OCI-LY7 (cell line): ENCODE data around the gene MRPL2. TPM values are rescaled to one million over a fixed set of nuclear protein-coding genes. Genes with fewer than 3 reads are reported as not detected.

Source experiments
- BruUV-seq: library from RNA; stranded (reverse); fragments of 400-500 nt; replicated peaks from 2 replicates; lab custom pipeline; 2021; lab: Mats Ljungman, UMichigan
- CTCF ChIA-PET: fragments of 300-600 bp; sonication (Branson Sonifier 250); formaldehyde crosslinking; loops from one replicate; lab custom pipeline; 2022; ENCODE audit warnings: antibody characterized with exemption; ENCODE audit not compliant: unreplicated experiment; lab: Charles Lee
- POLR2A ChIA-PET: fragments of 300-600 bp; sonication (Branson Sonifier 250); formaldehyde crosslinking; loops from one replicate; lab custom pipeline; 2022; ENCODE audit warnings: antibody characterized with exemption; lab: Charles Lee
- DNase-seq: peaks from one replicate; pipeline ENCODE4 v3.0.0-alpha.2; 2015; ENCODE audit warnings: low spot score
- H2AFZ ChIP-seq: fragments of 200-600 bp; sonication (generic), shearing (Covaris generic); 2 replicates; pipeline ENCODE4 v1.6.1; 2014; ENCODE audit warnings: mild to moderate bottlenecking, antibody characterized with exemption, low read length, moderate library complexity
- H3K27ac ChIP-seq: fragments of 200-600 bp; sonication (generic); 2 replicates; pipeline ENCODE4 v1.5.1; 2014; ENCODE audit warnings: mixed run types, low read depth, mild to moderate bottlenecking, moderate library complexity, low read length, inconsistent platforms; ENCODE audit not compliant: poor library complexity, severe bottlenecking
- H3K36me3 ChIP-seq: fragments of 200-600 bp; sonication (generic); 2 replicates; pipeline ENCODE4 v1.6.1; 2014; ENCODE audit warnings: mild to moderate bottlenecking, antibody characterized with exemption, low read length, moderate library complexity, mixed read lengths; ENCODE audit not compliant: insufficient read depth
- H3K4me1 ChIP-seq: fragments of 200-600 bp; sonication (generic); 2 replicates; pipeline ENCODE4 v1.5.1; 2014; ENCODE audit warnings: mild to moderate bottlenecking, low read length; ENCODE audit not compliant: insufficient read depth, poor library complexity, severe bottlenecking
- H3K4me2 ChIP-seq: fragments of 200-600 bp; sonication (generic); 2 replicates; pipeline ENCODE4 v1.6.1; 2014; ENCODE audit warnings: mild to moderate bottlenecking, low read length
- H3K4me3 ChIP-seq: fragments of 200-600 bp; sonication (generic); 2 replicates; pipeline ENCODE4 v1.5.1; 2014; ENCODE audit warnings: mild to moderate bottlenecking, low read depth, low read length; ENCODE audit not compliant: poor library complexity, severe bottlenecking
- H3K79me2 ChIP-seq: fragments of 200-600 bp; sonication (generic); 2 replicates; pipeline ENCODE4 v1.6.1; 2016; ENCODE audit warnings: low read depth, mild to moderate bottlenecking, low read length, moderate library complexity, mixed read lengths; ENCODE audit not compliant: insufficient read depth
- H3K9me2 ChIP-seq: fragments of 200-600 bp; sonication (generic); 2 replicates; pipeline ENCODE4 v1.6.1; 2016; ENCODE audit warnings: mild to moderate bottlenecking, low read length, mixed read lengths; ENCODE audit not compliant: insufficient read depth
- H3K9me3 ChIP-seq: fragments of 200-600 bp; sonication (generic); 2 replicates; pipeline ENCODE4 v1.6.1; 2014; ENCODE audit warnings: mild to moderate bottlenecking, mixed run types, low read length, mixed read lengths
- H4K20me1 ChIP-seq: fragments of 200-600 bp; sonication (generic); 2 replicates; pipeline ENCODE4 v1.6.1; 2014; ENCODE audit warnings: mild to moderate bottlenecking, antibody characterized with exemption, low read length, moderate library complexity, mixed read lengths; ENCODE audit not compliant: insufficient read depth
- EZH2phosphoT487 ChIP-seq: fragments of 200-600 bp; sonication (generic); IDR thresholded peaks from 2 replicates; pipeline ENCODE4 v1.6.1; 2018; ENCODE audit warnings: low read depth, borderline replicate concordance, mild to moderate bottlenecking, mixed run types, antibody characterized with exemption, low read length, moderate library complexity, mixed read lengths
- intact Hi-C: fragments of 100-400 bp; cut with micrococcal nuclease; formaldehyde crosslinking; loops from one replicate; pipeline ENCODE4 v1.10.0; 2022; ENCODE audit not compliant: unreplicated experiment
- total RNA-seq, 2 experiments: library from RNA; depleted of rRNA in 1 of 2; stranded (reverse); fragments of >200 nt in 1 of 2; shearing (Covaris generic) in 1 of 2; gene quantifications; 2 replicates each; pipeline ENCODE4 v1.2.3, GENCODE V29; 2014 to 2022
- TF ChIP-seq, protein P1 (sequence below): fragments of 200-600 bp; sonication (generic); conservative IDR thresholded peaks from 2 replicates; pipeline ENCODE4 v1.5.1; 2014; ENCODE audit warnings: mild to moderate bottlenecking, antibody characterized with exemption, low read length, moderate library complexity, mixed read lengths

Gene MRPL2
- total RNA-seq, 2 experiments from 2014 or later = 25.8 to 81.7 TPM

DNA sequence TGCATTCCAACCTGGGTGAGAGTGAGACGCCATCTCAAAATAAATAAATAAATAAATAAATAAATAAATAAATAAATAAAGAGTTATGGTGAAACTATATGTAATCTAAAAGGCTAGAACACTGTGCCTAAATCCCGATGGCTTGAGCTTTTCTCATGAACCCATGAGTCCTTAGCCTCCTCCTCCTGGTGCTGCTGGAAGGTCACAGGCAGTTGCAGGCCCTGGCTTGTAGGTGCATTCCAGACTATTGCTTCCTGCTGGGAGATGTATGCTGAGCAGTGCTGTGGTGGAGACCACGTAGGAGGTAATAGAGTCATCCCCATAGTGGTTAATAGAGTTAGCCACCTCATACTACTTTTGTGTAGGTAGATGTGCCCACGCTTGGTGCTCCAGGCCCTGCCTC, 29.4 kb upstream of the MRPL2 start:
- Histone ChIP-seq H3K9me3 (no peaks in the 10 kb centered on the region), H3K4me1 (no peaks in the 10 kb centered on the region), H4K20me1 (peaks cover 7% of the 10 kb centered on the region), H3K27ac (no peak overlapping the region), H3K79me2 (no peaks in the 10 kb centered on the region), H2AFZ (no peak overlapping the region), H3K36me3 (no peaks in the 10 kb centered on the region), H3K4me3 (no peak overlapping the region), H3K4me2 (no peak overlapping the region), H3K9me2 (no peaks in the 10 kb centered on the region)
- BruUV-seq = no TSS peak
- CTCF ChIA-PET = no interaction called here
- intact Hi-C loops = no loop called here
- DNase-seq = no peak
- TF ChIP-seq, protein P1, sequence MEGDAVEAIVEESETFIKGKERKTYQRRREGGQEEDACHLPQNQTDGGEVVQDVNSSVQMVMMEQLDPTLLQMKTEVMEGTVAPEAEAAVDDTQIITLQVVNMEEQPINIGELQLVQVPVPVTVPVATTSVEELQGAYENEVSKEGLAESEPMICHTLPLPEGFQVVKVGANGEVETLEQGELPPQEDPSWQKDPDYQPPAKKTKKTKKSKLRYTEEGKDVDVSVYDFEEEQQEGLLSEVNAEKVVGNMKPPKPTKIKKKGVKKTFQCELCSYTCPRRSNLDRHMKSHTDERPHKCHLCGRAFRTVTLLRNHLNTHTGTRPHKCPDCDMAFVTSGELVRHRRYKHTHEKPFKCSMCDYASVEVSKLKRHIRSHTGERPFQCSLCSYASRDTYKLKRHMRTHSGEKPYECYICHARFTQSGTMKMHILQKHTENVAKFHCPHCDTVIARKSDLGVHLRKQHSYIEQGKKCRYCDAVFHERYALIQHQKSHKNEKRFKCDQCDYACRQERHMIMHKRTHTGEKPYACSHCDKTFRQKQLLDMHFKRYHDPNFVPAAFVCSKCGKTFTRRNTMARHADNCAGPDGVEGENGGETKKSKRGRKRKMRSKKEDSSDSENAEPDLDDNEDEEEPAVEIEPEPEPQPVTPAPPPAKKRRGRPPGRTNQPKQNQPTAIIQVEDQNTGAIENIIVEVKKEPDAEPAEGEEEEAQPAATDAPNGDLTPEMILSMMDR = no peak
- TF ChIP-seq EZH2phosphoT487 = no peak
- POLR2A ChIA-PET = no interaction called here

DNA sequence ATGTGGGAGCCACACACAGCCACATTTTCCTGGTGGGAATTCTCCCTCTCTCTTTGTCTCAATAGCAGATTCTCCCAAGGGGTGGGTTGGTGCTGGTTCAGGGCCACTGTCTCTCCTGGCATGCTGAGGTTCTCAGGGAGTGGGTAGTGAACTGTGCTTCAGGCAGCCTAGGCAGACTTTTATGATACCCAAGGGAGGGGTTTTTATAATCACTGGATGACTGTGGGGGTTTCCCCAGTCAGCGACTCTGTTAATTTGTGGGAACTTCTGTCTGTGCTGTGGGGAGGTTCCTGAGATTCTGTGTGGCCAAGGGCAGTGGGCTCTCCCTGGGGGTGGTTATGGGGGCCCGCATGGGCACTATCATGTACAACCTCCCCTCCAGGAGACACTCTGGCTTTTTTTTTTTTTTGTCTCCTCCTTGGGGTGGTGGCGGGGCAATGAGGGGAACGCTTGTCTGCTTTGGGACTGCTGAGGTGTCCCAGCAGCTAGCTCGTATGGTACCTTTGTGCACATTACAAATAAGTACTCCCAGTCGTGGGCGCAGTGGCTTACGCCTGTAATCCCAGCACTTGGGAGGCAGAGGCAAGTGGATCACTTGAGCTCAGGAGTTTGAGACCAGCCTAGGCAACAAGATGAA, 26.9 kb upstream of the MRPL2 start:
- Histone ChIP-seq H4K20me1 (peaks cover 8% of the 10 kb centered on the region), H2AFZ (no peak overlapping the region), H3K79me2 (no peaks in the 10 kb centered on the region), H3K36me3 (no peaks in the 10 kb centered on the region), H3K27ac (no peak overlapping the region), H3K9me3 (no peaks in the 10 kb centered on the region), H3K4me2 (no peak overlapping the region), H3K9me2 (no peaks in the 10 kb centered on the region), H3K4me1 (no peaks in the 10 kb centered on the region), H3K4me3 (no peak overlapping the region)
- BruUV-seq = no TSS peak
- no peak for DNase-seq
- ChIA-PET CTCF (no interaction called here), POLR2A (interaction anchor here (0.6 to 1.3 kb wide), 2 partner anchors 394 to 417 kb away, joined by 3 to 4 read pairs; no protein-coding TSS in a partner anchor)
- intact Hi-C loops = no loop called here
- TF ChIP-seq, protein P1 = no peak
- no peak for TF ChIP-seq EZH2phosphoT487
